Middle frontal gyrus (tissue), 1 donor: ENCODE data around the gene BOD1L1.

Experiments
- DNase-seq: peaks from one replicate; pipeline ENCODE4 v3.0.0-alpha.2; 2015; ENCODE audit warnings: low spot score; ENCODE audit errors: extremely low spot score

Gene BOD1L1

DNA sequence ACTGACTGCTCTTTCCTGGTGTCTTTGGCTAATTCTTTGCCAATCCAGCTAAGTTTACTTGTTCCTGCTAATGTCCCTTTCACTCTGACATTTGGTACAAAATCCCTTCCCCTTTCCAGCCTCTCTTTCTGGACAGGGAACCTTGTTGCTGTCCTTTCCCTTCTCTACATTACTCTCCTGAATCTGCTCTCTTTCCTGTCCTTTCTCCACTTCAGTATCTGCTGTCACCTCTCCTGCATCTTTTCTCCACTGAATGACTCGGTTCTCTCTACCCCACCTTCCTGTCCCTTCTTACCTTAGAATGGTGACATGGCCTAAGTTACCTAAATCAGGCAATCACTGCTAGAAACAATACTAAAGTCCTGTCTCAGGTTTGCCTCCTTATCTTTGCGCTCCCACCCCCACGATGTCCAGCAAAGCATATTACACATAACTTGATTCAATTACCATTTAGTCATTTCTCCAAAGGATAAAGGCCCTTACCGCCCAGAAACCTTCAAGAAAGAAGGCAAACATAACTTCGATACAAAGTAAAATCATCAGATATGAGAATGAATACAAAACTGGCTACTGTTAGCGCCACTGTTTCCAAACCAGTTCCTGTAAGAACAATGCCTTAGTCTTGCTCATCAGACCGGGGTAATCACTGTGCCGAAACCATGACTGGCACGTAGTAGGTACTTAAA is 890 bp downstream of the BOD1L1 start:
- no peak for DNase-seq

DNA sequence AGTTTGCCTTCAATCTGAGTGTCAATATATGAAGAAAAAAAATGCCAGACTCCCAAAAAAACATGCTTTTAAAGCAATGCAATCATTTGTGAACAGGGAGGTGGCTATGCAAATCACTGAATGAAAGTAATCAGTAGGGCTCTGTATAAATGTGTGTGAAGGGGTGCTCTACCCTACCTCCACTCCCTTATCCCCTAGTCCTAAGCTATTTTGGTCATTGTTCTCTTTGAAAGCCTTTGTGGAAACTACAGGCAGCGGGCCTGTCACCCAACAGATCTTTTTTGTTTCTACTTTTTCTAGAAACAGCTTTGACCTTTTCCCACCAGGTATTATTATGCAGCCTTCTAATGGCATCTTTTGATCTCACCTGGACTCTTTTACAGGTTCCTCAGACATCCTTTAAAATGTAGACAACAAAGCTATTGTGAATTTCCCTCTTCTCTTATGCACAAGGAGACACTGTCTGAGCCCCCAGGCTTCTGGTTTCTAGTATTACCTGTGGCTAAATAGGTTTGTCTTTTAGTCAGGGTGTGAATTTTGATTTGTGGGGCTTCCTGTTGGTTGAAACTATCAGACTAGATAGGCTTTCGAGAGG is 9.2 kb downstream of the BOD1L1 start:
- no peak for DNase-seq

DNA sequence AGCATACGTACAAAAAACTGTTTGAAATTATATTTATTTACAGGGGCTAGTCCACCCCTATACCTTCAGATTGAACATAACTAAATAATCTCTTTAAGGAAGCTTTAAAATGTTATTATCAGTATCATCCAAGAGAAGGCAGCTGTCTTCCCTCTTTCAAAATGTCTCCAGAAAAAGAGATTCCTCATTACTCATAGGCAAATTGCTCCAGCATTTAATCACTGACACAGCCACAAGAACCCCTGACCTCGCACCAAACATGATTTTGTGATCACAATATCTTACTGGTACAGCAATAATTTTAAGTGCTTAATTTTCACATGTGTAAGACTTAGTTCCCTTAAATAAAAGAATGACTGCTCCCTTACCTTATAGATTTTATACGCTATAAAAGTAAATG is 9.7 kb downstream of the BOD1L1 start:
- no peak for DNase-seq

DNA sequence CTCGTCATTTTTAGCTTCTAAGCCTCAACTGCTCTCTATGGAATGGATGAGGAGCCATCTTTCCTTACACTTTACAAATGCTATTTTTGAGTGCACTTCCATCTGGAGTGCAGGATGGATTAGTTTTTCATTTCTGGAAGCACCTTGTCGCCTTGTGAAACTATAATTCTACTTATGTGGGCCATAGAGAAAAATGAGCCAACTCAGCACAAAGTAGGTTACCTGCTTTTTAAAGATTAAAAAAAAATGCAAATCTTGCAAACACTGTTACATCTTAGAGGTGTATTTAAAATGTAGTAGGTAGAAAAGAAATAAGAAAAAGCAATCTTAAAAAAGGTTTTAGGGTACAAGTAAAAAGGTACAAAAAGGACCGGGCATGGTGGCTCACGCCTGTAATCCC is 10.9 kb downstream of the BOD1L1 start:
- no peak for DNase-seq

DNA sequence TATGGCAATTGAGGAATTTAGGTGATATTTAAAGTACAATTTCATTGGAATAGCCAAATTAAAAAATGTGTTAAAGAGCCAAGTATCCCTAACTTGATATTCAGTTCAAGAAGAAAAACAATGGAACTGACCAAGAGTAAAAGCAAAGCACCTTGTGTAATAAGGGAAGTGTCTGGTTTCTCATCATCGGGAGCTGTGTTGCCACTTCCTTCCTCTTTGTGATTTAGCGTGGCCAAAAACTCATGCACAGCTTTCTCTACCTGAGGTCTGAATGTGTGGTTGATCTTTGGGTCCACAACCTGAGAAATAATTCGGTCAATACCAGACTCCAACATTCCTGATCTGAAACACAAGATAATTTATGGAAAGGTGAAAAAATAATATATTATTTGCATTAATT is 12.4 kb downstream of the BOD1L1 start:
- no peak for DNase-seq

DNA sequence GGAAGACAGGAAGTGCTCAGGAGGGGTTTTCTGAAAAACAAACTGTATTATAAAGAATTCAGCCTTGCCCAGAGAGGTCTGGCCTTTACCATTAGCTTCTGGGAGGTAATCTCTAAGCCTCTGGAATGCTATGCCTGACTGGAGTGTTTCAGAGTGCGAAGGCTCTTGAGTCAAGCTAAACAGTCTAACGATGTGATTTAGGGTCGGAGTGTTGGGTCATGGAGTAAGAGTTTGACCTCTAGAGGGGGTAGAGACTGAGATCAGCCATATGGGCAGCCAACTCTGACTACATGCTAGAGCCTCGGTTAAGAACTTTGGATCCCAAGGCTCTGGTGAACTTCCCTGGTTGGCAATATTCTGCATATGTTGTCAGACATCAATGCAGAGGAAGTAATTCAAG is 15.0 kb downstream of the BOD1L1 start:
- no peak for DNase-seq

DNA sequence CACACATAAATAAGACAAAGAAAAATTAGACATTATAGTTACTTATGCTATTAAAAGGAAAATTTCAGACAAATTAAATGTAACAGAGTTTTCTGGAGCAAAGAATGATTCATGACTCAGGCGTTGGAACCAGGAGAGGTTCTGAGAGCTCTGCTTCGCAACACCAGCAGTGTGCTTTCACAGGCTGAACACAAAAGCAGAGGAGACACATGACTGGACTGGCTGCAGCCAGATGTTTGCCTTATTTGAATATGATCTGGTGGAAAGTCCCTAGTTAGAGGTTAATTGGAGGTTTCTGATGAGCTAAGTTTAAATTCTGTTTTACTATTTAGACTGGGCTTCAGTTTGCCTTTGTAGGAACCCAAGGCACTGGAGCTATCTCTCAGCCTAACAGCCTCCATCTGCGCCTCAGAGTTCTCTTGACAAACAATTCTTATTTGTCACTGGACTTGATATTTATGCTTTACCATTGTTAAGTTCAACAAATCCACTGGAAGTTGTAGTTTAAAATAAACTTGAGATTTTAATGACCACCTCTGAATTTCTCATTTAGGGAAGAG is 16.2 kb downstream of the BOD1L1 start:
- no peak for DNase-seq

DNA sequence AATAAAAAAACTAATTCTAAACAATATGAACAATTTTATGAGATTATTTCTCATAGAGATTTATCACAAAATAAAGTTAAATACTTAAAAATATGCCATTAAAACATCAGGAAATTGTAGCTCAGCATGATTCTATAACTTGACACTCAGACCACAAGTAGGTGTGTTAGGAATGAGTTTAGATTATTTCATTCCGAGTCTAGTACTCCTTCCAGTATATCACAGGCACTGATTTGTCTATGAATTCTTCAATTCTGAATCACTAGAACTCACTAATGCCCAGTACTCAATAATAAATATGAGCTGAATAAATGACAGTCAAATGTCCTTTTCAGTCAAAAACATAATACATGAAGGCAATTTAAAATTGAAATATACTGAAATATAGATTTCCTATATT is 22.2 kb downstream of the BOD1L1 start:
- no peak for DNase-seq

DNA sequence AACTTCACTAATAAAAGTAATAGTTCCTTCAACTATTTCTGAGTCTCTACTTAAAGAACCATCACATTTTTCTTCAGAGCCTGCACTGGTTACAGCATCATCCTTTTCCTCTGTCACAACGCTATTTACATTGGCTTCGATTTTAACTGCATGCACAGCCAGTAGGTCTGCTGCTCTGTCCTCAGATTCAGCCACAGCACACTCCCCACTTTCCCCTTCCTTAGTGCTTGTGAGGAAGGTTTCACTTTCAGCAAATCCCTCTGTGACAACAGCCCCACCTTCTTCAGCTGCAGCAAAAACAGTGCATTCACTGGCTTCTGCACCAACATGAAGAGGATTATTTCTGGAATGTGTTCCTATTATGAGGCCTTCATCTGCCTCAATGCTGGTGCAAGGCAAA is 25.7 kb downstream of the BOD1L1 start:
- DNase-seq, result no peak

DNA sequence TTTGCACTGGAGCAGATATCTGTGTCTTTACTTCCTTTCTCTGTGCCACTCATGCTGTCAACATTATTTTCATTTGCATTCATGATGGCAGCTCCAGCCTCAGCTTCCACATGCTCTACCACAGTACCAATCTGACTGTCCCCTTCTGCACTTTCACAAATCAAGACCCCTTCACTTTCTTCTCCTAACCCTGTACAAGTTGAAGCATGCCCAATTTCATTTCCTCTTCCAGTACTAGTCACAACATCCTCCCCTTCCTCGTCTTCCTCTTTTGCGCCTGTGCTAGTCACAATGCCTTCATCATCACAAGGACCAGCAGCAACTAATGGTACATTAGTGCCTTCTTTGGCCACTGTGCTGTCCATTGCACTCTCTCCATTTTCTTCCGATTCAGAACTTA is 26.5 kb downstream of the BOD1L1 start:
- DNase-seq, result no peak

DNA sequence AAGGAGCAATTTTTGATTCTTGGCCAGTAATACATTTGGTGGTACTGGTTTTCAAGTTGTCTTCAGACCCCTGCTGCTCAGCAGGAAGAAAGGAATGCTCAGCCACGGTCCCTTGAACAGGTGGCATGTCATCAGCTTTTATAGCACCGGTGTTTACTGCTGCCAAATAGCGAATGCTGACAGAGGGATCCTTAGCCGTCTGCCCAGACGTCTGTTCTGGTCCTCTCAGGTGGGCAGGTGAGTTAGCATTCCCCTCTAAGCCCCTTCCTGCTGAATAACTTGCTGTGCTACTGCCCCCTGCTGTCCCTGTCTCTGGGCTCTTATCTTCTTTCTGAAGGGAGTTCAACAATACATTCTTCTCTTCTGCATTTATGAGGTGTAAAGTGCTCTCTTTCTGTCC is 28.4 kb downstream of the BOD1L1 start:
- DNase-seq, result no peak

DNA sequence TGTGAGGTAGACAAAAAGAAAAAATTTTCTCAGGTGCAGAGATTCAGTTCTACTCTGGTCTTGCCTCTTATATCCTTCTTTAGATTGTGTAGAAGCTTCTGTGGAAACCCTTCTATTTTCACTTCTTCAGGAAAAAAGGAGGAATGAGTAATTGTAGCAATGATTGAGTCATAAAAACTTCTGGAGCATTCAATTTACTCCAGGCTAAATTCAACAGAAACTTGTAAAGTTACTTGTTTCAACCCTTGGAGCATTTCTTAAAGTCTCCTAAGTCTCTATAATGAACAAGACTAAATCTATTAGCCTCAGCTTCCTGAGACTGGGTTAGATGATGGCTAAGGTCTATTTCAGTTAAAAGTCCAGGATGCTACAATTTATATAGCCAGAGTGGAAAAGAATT is 29.9 kb downstream of the BOD1L1 start:
- no peak for DNase-seq

DNA sequence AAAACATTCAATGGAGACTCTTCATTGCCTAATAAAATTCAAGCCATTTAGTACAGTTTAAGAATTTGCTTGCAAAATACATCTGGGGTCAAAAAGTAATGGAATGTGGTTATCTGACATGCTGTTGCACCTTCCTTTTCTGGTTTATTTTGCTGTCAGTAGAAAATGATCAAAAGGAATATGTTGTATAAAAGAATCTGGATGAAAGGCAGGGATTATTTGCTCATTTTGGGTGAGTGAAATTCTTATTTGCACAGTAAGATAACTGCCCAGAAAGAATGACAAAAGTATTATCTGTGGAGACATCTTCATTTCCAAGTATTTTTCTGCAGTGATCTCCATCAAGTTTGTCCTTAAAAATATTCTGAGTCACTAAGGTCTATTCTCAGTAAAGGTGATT is 30.4 kb downstream of the BOD1L1 start:
- DNase-seq, result no peak

DNA sequence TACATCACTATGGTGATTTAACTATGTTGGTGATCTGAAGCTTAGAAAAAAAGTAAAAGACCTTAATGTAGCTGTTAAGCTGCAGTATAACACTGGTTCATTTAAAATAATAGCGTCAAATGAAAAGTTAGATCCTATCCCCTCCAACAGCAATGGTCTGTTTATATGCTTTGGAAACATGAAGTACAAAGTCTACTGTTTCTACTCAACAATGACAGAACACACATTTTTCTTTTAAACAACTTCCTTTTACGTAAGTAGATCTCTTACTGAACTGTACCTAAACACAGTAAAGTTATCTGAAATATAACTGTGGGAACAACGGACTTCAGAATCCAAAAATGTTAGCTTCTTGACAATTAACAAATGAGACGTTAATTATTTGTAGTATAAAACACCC is 35.3 kb downstream of the BOD1L1 start:
- no peak for DNase-seq

DNA sequence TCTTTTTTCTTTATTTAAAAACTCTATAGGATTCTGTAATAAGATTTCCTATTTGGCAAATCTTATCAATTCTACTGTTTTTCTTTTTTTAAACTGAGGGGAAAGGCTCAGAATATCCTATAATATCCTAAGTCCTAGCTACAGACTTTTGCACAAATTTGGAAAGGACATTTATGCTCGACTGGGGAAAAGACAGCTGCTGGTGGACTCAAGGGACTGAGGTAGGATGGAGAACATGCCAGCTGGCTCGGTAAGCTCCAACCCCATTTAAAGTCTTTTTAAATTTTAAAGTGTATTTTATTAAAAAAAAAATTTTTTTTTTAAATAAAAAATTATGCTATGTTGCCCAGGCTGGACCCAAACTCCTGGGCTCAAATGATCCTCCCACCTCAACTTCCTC is 36.8 kb downstream of the BOD1L1 start:
- no peak for DNase-seq

DNA sequence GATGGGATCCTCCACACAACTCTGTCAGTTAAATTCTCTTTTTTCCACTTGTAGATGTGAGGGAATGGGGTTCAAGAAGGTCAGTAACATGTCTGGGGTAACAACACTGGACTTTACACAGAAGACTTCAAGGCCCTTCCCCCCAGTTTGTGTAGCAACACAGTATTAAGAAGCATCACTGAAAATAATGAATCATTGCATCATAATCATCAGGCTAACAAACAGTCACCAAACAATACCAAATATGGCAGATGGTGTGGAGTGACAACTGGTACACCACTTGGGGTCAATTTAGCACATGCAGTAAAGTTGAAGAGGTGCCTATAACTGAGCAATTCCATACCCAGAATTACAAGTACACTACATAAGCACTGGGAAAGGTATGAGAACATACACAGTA is 38.6 kb downstream of the BOD1L1 start:
- DNase-seq, result no peak

DNA sequence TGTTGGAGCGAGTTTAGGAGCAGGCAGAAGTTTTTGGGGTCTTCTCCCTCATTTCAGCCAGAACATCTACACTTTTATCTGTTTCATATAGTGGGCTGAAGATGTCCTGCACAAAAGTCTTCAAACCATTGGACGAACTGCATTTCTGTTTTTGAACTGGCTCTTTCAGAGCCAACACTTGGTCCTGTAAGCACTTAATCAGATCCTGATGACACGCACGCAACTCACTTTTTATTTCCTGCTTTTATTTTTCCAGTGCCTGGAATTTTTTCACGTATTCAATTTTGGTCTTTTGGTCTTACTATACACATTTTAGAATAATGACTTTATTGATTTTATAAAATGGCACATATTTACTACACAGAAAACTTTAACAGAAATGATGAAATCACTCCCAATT is 43.0 kb downstream of the BOD1L1 start:
- DNase-seq, result no peak

DNA sequence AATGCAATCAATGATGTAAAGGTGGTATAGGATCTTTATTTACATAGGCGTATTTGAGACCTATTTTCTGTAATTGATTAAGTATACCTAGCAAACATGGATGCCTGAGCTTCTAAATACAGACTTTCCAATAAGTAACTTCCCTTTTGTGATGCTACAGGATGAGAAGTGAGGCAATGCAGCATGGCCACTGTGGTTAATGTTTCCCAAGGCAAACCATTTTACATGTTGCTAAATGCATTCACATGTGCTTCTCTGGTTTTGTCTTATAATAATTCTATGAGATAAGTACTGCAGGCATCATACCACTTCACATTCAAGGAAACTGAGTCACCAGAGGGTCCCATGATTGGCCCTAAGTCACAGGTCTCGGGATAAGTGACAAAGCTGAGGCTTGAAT is 47.5 kb downstream of the BOD1L1 start:
- no peak for DNase-seq

DNA sequence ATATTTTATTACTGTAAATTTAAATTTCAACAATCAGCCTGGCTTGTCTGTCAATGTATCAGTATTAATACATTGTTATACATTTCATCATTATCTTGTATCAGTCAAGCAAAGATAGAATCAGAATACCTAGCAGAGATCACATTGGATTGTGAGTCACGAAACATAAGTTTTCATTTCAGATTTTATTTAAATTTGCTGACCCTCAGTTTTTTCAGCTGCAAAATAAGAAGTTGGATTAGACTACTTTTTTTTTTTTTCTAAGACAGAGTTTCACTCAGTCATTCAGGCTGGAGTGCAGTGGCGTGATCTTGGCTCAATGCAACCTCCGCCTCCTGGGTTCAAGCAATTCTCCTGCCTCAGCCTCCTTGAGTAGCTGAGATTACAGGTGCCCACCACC is 49.9 kb downstream of the BOD1L1 start:
- DNase-seq, result no peak

DNA sequence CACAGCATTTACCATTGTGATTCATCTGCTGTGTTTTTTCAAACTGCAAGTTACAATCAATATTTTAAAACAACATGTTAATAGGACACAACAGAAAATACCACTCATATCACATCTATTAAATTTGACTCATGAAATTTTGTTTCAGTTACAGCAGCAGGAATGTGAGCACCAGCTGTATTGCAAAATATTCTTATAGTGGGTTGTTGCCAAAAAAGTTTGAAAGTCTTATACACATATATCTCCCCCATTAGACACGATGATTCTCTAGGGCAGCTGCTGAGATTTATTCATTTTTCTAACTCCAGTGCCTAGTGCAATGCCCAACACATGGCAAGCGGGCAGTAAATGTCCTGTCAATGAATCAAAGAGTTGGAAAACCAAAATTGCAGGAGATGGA is 56.6 kb downstream of the BOD1L1 start:
- no peak for DNase-seq

DNA sequence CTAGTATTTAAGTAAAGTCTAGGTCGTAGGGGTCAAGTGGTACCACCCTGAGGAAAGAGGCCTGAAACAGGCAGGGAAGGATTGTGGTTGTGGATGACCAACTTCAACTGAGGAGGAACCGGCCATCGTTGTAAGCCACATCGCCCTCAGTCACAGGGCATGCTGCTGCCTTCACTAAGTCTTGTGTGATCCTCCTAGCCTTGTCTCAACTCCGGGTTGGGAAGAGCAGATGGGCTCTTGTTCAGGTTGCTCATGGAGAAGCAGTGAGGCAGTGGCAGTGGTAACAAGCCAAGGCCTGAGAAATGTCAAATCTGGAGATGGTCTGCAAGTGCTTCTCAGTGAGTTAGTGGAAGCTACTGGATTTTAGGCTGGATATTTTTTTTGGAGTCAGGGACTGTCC is 60.4 kb downstream of the BOD1L1 start:
- no peak for DNase-seq

DNA sequence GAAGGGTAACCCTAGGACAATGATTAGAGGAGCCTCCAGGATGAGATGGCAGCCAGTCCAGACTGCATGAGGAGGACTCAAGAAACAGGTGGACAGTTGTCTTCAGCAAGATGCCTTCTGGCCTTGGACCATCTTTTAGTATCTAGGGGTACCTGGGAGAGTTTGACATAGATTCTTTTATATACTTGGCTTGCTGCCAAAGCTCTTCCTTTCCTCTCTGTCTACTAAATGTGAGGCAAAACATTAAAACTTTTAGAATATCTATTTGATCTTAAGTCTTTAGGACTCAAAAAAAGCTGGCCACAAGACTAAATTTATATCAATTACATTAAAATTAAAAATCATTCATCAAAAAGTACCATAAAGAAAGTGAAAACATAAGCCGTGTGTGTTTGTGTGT is 64.6 kb downstream of the BOD1L1 start:
- DNase-seq, result no peak

DNA sequence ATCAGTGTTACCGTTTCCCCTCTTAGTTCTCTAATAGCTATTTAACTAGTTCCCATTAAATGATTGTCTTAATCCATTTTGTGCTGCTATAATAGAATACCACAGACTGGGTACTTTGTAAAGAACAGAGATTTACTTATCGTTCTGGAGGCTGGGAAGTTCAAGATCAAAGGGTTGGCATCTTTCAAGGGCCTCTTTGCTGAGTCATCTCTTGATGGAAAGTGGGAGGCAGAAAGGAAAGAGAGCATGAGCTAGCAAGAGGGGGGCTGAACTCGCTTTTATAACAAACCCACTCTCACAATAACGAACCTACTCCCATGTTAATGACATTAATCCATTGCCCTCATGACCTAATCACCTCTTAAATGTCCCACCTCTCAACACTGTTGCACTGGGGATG is 65.9 kb downstream of the BOD1L1 start:
- no peak for DNase-seq
